ENCODE data around the gene CT45A1. TPM values are rescaled to one million over a fixed set of nuclear protein-coding genes. Genes with fewer than 3 reads are reported as not detected.
"Not testable (repeated sequence)": the region's sequence is repeated elsewhere in the genome, so short reads cannot be mapped to it uniquely, and the experiment has no call there.

CT45A1 gene, protein sequence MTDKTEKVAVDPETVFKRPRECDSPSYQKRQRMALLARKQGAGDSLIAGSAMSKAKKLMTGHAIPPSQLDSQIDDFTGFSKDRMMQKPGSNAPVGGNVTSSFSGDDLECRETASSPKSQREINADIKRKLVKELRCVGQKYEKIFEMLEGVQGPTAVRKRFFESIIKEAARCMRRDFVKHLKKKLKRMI
- total RNA-seq (2014; rRNA removed; shearing (Covaris generic)): not detected in 2 replicates
- total RNA-seq (2022): not detected in 2 replicates
- not detected for Bru-seq, nascent RNA
- BruChase-seq, experiment 1, labeled RNA remaining after a 6-hour chase: not detected
- BruChase-seq, experiment 2, labeled RNA remaining after a 2-hour chase: not detected
- long read RNA-seq: 0 reads

DNA sequence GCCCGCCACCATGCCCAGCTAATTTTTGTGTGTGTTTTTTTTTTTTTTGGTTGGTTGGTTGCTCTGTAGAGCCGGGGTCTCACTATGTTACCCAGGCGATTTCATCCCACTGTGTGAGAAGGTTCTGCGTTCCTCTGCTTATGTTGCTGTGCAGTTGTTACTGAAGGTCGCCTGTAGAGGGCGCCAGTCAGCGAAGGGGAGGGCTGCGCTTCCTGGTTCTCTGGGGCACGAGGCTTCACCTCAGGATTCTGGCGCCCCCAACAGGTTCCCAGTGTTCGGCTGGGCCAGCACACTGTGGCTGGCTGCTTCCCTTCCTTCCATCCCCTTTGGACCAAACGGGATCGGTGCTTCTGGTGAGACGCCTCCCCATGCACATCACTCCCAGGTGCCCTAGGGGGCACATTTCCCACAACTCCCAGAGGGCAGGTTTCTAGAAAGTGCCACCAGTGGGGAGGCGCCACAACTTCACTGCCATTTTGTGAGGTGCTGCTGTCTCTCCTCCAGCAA, at the start of gene CT45A1:
Gene CT45A1, plus strand, starts transcription at position 457 of the 507 bp plus-strand sequence. CDS start 5,302 bp downstream, outside the sequence.
- H2AFZ ChIP-seq (ENCODE audit: low read length); H4K20me1 ChIP-seq (ENCODE audit: insufficient read depth, low read length); H3K9me3 ChIP-seq (ENCODE audit: low read length); H3K27ac ChIP-seq (ENCODE audit: low read depth, low read length, poor library complexity, severe bottlenecking); H3K36me3 ChIP-seq (ENCODE audit: insufficient read depth, low read length); H3K4me2 ChIP-seq (ENCODE audit: low read length); H3K4me3 ChIP-seq (ENCODE audit: low read depth, low read length, poor library complexity, severe bottlenecking); CTCF ChIA-PET (ENCODE audit: unreplicated experiment); H3K79me2 ChIP-seq (ENCODE audit: insufficient read depth, low read depth, low read length); intact Hi-C loops (cut with micrococcal nuclease; ENCODE audit: unreplicated experiment); H3K4me1 ChIP-seq (ENCODE audit: insufficient read depth, low read length, poor library complexity, severe bottlenecking); POLR2A ChIA-PET; BruUV-seq (replicated peaks); H3K9me2 ChIP-seq (ENCODE audit: insufficient read depth, low read length): not testable (repeated sequence)
- TF ChIP-seq, protein P1, sequence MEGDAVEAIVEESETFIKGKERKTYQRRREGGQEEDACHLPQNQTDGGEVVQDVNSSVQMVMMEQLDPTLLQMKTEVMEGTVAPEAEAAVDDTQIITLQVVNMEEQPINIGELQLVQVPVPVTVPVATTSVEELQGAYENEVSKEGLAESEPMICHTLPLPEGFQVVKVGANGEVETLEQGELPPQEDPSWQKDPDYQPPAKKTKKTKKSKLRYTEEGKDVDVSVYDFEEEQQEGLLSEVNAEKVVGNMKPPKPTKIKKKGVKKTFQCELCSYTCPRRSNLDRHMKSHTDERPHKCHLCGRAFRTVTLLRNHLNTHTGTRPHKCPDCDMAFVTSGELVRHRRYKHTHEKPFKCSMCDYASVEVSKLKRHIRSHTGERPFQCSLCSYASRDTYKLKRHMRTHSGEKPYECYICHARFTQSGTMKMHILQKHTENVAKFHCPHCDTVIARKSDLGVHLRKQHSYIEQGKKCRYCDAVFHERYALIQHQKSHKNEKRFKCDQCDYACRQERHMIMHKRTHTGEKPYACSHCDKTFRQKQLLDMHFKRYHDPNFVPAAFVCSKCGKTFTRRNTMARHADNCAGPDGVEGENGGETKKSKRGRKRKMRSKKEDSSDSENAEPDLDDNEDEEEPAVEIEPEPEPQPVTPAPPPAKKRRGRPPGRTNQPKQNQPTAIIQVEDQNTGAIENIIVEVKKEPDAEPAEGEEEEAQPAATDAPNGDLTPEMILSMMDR (conservative IDR thresholded peaks at IDR 0.05; ENCODE audit: low read length): peak; percentile 60
- DNase-seq (ENCODE audit: low spot score): peak; percentile 7

DNA sequence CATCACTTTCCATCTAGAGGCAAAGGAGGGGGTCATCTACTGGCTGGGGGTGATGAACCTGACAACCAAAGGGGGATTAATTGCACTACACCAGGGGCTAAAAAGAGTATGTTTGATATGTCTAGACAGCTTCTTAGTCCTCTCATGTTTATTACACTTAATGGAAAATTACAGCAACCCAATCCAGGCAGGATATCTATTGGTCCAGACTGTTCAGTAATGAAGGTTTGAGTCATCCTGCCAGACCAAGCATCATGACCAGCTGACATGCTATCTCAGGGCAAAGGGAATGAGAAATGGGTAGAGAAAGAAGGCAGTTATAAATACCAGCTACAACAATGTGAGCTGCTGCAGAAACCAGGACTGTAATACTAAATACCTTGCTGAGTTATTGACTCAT, 40.5 kb upstream of the CT45A1 start:
- H3K79me2 ChIP-seq (ENCODE audit: insufficient read depth, low read depth, low read length); H4K20me1 ChIP-seq (ENCODE audit: insufficient read depth, low read length); H3K27ac ChIP-seq (ENCODE audit: low read depth, low read length, poor library complexity, severe bottlenecking); DNase-seq (ENCODE audit: low spot score); H2AFZ ChIP-seq (ENCODE audit: low read length); intact Hi-C loops (cut with micrococcal nuclease; ENCODE audit: unreplicated experiment); POLR2A ChIA-PET; H3K9me3 ChIP-seq (ENCODE audit: low read length); H3K4me3 ChIP-seq (ENCODE audit: low read depth, low read length, poor library complexity, severe bottlenecking); H3K36me3 ChIP-seq (ENCODE audit: insufficient read depth, low read length); H3K9me2 ChIP-seq (ENCODE audit: insufficient read depth, low read length); BruUV-seq (replicated peaks); H3K4me1 ChIP-seq (ENCODE audit: insufficient read depth, low read length, poor library complexity, severe bottlenecking); CTCF ChIA-PET (ENCODE audit: unreplicated experiment); H3K4me2 ChIP-seq (ENCODE audit: low read length): not testable (repeated sequence)

DNA sequence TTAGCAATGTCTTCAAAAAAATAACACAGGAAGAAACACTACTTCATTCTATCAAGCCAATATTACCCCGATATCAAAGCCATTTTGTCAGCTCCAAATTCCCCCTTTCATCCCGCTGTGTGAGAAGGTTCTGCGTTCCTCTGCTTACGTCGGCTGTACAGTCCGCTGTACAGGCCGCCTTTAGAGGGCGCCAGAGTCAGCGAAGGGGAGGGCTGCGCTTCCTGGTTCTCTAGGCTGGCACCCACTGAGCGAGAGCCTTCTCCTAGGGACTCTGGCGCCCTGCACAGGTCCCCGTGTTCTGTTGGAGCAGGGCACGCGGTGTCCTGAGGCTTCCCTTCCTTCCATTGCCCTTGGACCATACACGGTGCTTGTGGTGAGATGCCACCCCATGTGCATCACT, 25.3 kb upstream of the CT45A1 start:
- H3K9me3 ChIP-seq (ENCODE audit: low read length): no peaks in the 10 kb centered on the region
- CTCF ChIA-PET (ENCODE audit: unreplicated experiment): no interaction called here
- no peak for DNase-seq (ENCODE audit: low spot score)
- H3K27ac ChIP-seq (ENCODE audit: low read depth, low read length, poor library complexity, severe bottlenecking): no peak overlapping the region
- H3K4me1 ChIP-seq (ENCODE audit: insufficient read depth, low read length, poor library complexity, severe bottlenecking): no peaks in the 10 kb centered on the region
- H3K4me2 ChIP-seq (ENCODE audit: low read length): no peak overlapping the region
- TF ChIP-seq, protein P1 (conservative IDR thresholded peaks at IDR 0.05; ENCODE audit: low read length): peak; percentile 47
- no peak for TF ChIP-seq EZH2phosphoT487 (IDR thresholded peaks at IDR 0.05; ENCODE audit: borderline replicate concordance, low read depth, low read length)
- H3K79me2 ChIP-seq (ENCODE audit: insufficient read depth, low read depth, low read length): no peaks in the 10 kb centered on the region
- intact Hi-C loops (cut with micrococcal nuclease; ENCODE audit: unreplicated experiment): no loop called here
- H3K9me2 ChIP-seq (ENCODE audit: insufficient read depth, low read length): no peaks in the 10 kb centered on the region
- BruUV-seq (replicated peaks): no TSS peak
- no peak overlapping the region for H2AFZ ChIP-seq (ENCODE audit: low read length)
- H3K36me3 ChIP-seq (ENCODE audit: insufficient read depth, low read length): no peaks in the 10 kb centered on the region
- POLR2A ChIA-PET: no interaction called here
- H4K20me1 ChIP-seq (ENCODE audit: insufficient read depth, low read length): no peaks in the 10 kb centered on the region
- no peak overlapping the region for H3K4me3 ChIP-seq (ENCODE audit: low read depth, low read length, poor library complexity, severe bottlenecking)

Measured in OCI-LY7 (cell line).